ENCODE results near the gene P2RX1.

- TF ChIP-seq CTCF (IDR thresholded peaks at IDR 0.05; ENCODE audit: low read length) (no peak), EZH2 (optimal IDR thresholded peaks at IDR 0.05; ENCODE audit: low read depth, low read length) (no peak), EZH2phosphoT487 (IDR thresholded peaks at IDR 0.05; ENCODE audit: low read length) (no peak)
These were observed 21.3 kb downstream of the P2RX1 start for GRCh38 chr17:3894911-3895343.

Data from MM.1S (cell line).